Astrocyte (in vitro differentiated cells and primary cell): ENCODE results near the gene HNMT. TPM values are rescaled to one million over a fixed set of nuclear protein-coding genes. Genes with fewer than 3 reads are reported as not detected.

Experiments used
- DNase-seq: peaks from one replicate; pipeline ENCODE4 v3.0.0-alpha.2; 2010; ENCODE audit warnings: low read depth
- FAIRE-seq: peaks from 2 replicates; lab custom pipeline; 2011; peaks lifted over from hg19 to GRCh38; lab: Jason Lieb, UNC
- H2AFZ ChIP-seq: 2 replicates; pipeline ENCODE4 v1.6.0; 2012; ENCODE audit warnings: low read depth, low read length, inconsistent platforms
- H3K27ac ChIP-seq: 2 replicates; pipeline ENCODE4 v1.5.1; 2011; ENCODE audit warnings: low read depth, low read length, inconsistent platforms
- H3K27me3 ChIP-seq: 2 replicates; pipeline ENCODE4 v1.6.0; 2011; ENCODE audit warnings: low read length, inconsistent platforms; ENCODE audit not compliant: insufficient read depth
- H3K36me3 ChIP-seq: 2 replicates; pipeline ENCODE4 v1.5.1; 2011; ENCODE audit warnings: low read length, inconsistent platforms; ENCODE audit not compliant: insufficient read depth
- H3K4me1 ChIP-seq: 2 replicates; pipeline ENCODE4 v1.5.1; 2011; ENCODE audit warnings: low read length, inconsistent platforms; ENCODE audit not compliant: insufficient read depth
- H3K4me2 ChIP-seq: 2 replicates; pipeline ENCODE4 v1.6.0; 2012; ENCODE audit warnings: low read length, inconsistent platforms
- H3K4me3 ChIP-seq: 2 replicates; pipeline ENCODE4 v1.5.1; 2011; ENCODE audit warnings: low read depth, mild to moderate bottlenecking, low read length, inconsistent platforms; ENCODE audit not compliant: insufficient read depth
- H3K79me2 ChIP-seq: 2 replicates; pipeline ENCODE4 v1.6.0; 2012; ENCODE audit warnings: mild to moderate bottlenecking, low read length, inconsistent platforms; ENCODE audit not compliant: insufficient read depth
- H3K9ac ChIP-seq: 2 replicates; pipeline ENCODE4 v1.6.0; 2012; ENCODE audit warnings: mild to moderate bottlenecking, low read length, inconsistent platforms
- H3K9me3 ChIP-seq: 2 replicates; pipeline ENCODE4 v1.5.1; 2012; ENCODE audit warnings: low read depth, mild to moderate bottlenecking, low read length, inconsistent platforms; ENCODE audit not compliant: insufficient read depth
- H4K20me1 ChIP-seq: 2 replicates; pipeline ENCODE4 v1.6.0; 2012; ENCODE audit warnings: low read length, inconsistent platforms; ENCODE audit not compliant: insufficient read depth
- H3K27ac Mint-ChIP-seq: one replicate; pipeline ENCODE4 v1.8.0; 2021; ENCODE audit warnings: mild to moderate bottlenecking, mixed read lengths; ENCODE audit not compliant: unreplicated experiment
- H3K27me3 Mint-ChIP-seq: one replicate; pipeline ENCODE4 v1.8.0; 2021; ENCODE audit warnings: low read depth, mixed read lengths; ENCODE audit not compliant: unreplicated experiment
- H3K36me3 Mint-ChIP-seq: one replicate; pipeline ENCODE4 v1.8.0; 2021; ENCODE audit warnings: low read depth, mixed read lengths; ENCODE audit not compliant: unreplicated experiment
- H3K4me1 Mint-ChIP-seq: one replicate; pipeline ENCODE4 v1.8.0; 2021; ENCODE audit warnings: low read depth, mixed read lengths; ENCODE audit not compliant: unreplicated experiment
- H3K4me3 Mint-ChIP-seq: one replicate; pipeline ENCODE4 v1.8.0; 2021; ENCODE audit warnings: mild to moderate bottlenecking, moderate library complexity, mixed read lengths; ENCODE audit not compliant: unreplicated experiment
- H3K9me3 Mint-ChIP-seq: one replicate; pipeline ENCODE4 v1.8.0; 2021; ENCODE audit warnings: mild to moderate bottlenecking, mixed read lengths; ENCODE audit not compliant: unreplicated experiment
- CTCF ChIP-seq: IDR thresholded peaks from 2 replicates; pipeline ENCODE4 v1.5.1; 2011; ENCODE audit warnings: low read depth, mild to moderate bottlenecking, inconsistent platforms, low read length, moderate library complexity; ENCODE audit not compliant: insufficient read depth
- EZH2 ChIP-seq: IDR thresholded peaks from 2 replicates; pipeline ENCODE4 v1.6.1; 2012; ENCODE audit warnings: mild to moderate bottlenecking, low read length, inconsistent platforms; ENCODE audit not compliant: insufficient read depth
- total RNA-seq: library from RNA; stranded (reverse); gene quantifications from 2 replicates; pipeline ENCODE4 v1.2.1, GENCODE V29; 2021

The HNMT gene
- total RNA-seq, 1 donor from 2014 or later, result 15.3 TPM

DNA sequence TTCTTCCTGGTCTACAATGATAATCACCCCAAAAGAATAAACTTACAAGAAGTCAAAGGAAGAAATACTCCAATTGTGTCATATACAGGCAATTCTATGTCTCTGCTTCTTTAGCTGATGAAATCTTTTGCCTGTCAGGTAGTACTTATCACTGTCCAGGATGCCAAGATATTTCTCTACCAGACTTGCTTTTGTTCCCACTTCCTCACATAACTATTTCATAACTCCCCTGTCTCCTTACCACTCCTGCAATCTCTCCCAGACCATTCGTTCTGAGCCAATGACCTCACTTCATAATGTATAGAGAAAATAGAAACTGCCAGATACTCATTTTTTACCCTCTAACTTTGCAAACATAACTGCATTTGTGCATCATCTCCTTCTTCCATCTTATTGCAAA, 39.1 kb downstream of the HNMT start:
- Histone ChIP-seq H3K36me3 (no peaks in the 10 kb centered on the region), H3K9me3 (no peaks in the 10 kb centered on the region), H3K4me2 (no peak overlapping the region), H3K27ac (no peak overlapping the region), H2AFZ (no peak overlapping the region), H3K79me2 (no peaks in the 10 kb centered on the region), H3K27me3 (no peaks in the 10 kb centered on the region), H4K20me1 (no peaks in the 10 kb centered on the region), H3K4me1 (no peaks in the 10 kb centered on the region), H3K4me3 (no peak overlapping the region), H3K9ac (no peak overlapping the region)
- no peak for FAIRE-seq
- Mint-ChIP-seq H3K9me3 (no peaks in the 10 kb centered on the region), H3K4me1 (no peaks in the 10 kb centered on the region), H3K27ac (no peak overlapping the region), H3K4me3 (no peak overlapping the region), H3K36me3 (peaks cover 7% of the 10 kb centered on the region), H3K27me3 (no peaks in the 10 kb centered on the region)
- TF ChIP-seq CTCF, result no peak
- no peak for TF ChIP-seq EZH2
- no peak for DNase-seq

- H3K4me3 ChIP-seq, result no peak overlapping the region
- no peaks in the 10 kb centered on the region for H3K79me2 ChIP-seq
- no peak overlapping the region for H3K4me2 ChIP-seq
- TF ChIP-seq EZH2 (no peak), CTCF (no peak)
- Mint-ChIP-seq H3K36me3 (peaks cover 7% of the 10 kb centered on the region), H3K27me3 (no peaks in the 10 kb centered on the region), H3K4me3 (no peak overlapping the region), H3K27ac (no peak overlapping the region), H3K4me1 (no peaks in the 10 kb centered on the region), H3K9me3 (no peaks in the 10 kb centered on the region)
- H3K36me3 ChIP-seq, result no peaks in the 10 kb centered on the region
- H3K9ac ChIP-seq, result no peak overlapping the region
- no peaks in the 10 kb centered on the region for H3K9me3 ChIP-seq
- no peaks in the 10 kb centered on the region for H4K20me1 ChIP-seq
- no peaks in the 10 kb centered on the region for H3K27me3 ChIP-seq
- no peaks in the 10 kb centered on the region for H3K4me1 ChIP-seq
- FAIRE-seq, result no peak
- H2AFZ ChIP-seq, result no peak overlapping the region
- no peak overlapping the region for H3K27ac ChIP-seq
- DNase-seq, result no peak
These were observed 43.2 kb downstream of the HNMT start for GRCh38 chr2:138007431-138007830.

DNA sequence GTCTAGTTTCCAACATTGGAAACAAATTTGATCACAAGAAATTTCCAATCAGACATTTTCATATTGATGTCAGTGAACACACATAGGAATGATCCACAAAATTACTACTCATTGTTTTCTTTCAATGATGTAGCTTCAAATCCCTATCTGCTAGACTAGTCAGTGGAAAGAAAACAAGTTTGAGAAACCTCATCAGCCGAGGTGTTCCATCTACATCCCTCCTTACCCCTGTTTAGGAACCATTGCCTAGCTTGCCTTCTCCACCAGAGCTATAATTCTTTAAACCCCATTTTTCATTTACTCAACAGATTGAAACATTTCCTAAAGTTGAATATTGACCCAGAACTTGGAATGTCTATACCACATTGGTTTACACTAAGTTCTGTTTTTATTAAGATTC, 45.3 kb downstream of the HNMT start:
- DNase-seq, result no peak
- Histone ChIP-seq H3K9me3 (no peaks in the 10 kb centered on the region), H3K27ac (no peak overlapping the region), H3K4me2 (no peak overlapping the region), H3K9ac (no peak overlapping the region), H3K4me3 (no peak overlapping the region), H4K20me1 (no peaks in the 10 kb centered on the region), H3K27me3 (no peaks in the 10 kb centered on the region), H3K79me2 (no peaks in the 10 kb centered on the region), H3K4me1 (no peaks in the 10 kb centered on the region), H2AFZ (no peak overlapping the region), H3K36me3 (no peaks in the 10 kb centered on the region)
- FAIRE-seq, result no peak
- Mint-ChIP-seq H3K4me1 (no peaks in the 10 kb centered on the region), H3K27me3 (no peaks in the 10 kb centered on the region), H3K27ac (no peak overlapping the region), H3K9me3 (no peaks in the 10 kb centered on the region), H3K4me3 (no peak overlapping the region), H3K36me3 (peaks cover 6% of the 10 kb centered on the region)
- TF ChIP-seq EZH2 (no peak), CTCF (no peak)
